SH-SY5Y (cell line): ENCODE measurements around the gene C10orf88.

Source experiments
- GATA2 ChIP-seq: IDR thresholded peaks from 2 replicates; pipeline ENCODE4 v1.6.1; 2011; ENCODE audit warnings: mild to moderate bottlenecking, low read depth, low read length
- GATA3 ChIP-seq: IDR thresholded peaks from 2 replicates; pipeline ENCODE4 v1.6.1; 2011; ENCODE audit warnings: low read depth, mild to moderate bottlenecking, low read length, moderate library complexity

GRCh38 chr10:122999347-122999746 lies 45.3 kb upstream of the C10orf88 start:
- TF ChIP-seq GATA3 (no peak), GATA2 (no peak)
